SK-N-SH treated with all-trans-retinoic acid at 6 μM for 48 hours (cell line): ENCODE data around the gene LTV1.

ENCODE experiments used
- CREB5 ChIP-seq: fragments of 250-450 bp; sonication (Bioruptor Pico); IDR thresholded peaks from 2 replicates; pipeline ENCODE4 v1.5.1; 2020; ENCODE audit warnings: low read depth, mild to moderate bottlenecking, moderate library complexity
- OSR1 ChIP-seq: fragments of 250-450 bp; sonication (Bioruptor Pico); IDR thresholded peaks from 2 replicates; pipeline ENCODE4 v1.8.0; 2022; ENCODE audit warnings: moderate library complexity, mild to moderate bottlenecking, inconsistent platforms
- PATZ1 ChIP-seq: fragments of 250-450 bp; sonication (Bioruptor Pico); IDR thresholded peaks from 2 replicates; pipeline ENCODE4 v1.8.0; 2020; ENCODE audit warnings: mild to moderate bottlenecking, moderate library complexity, borderline replicate concordance
- POU6F1 ChIP-seq: fragments of 250-450 bp; sonication (Bioruptor Pico); IDR thresholded peaks from 2 replicates; pipeline ENCODE4 v1.8.0; 2021; ENCODE audit warnings: low read depth, mild to moderate bottlenecking, moderate library complexity, borderline replicate concordance
- SNAI2 ChIP-seq: fragments of 250-450 bp; sonication (Bioruptor Pico); IDR thresholded peaks from 2 replicates; pipeline ENCODE4 v1.5.0; 2020; ENCODE audit warnings: mild to moderate bottlenecking, moderate library complexity
- TCF4 ChIP-seq: fragments of 250-450 bp; sonication (Bioruptor Pico); IDR thresholded peaks from 2 replicates; pipeline ENCODE4 v1.8.0; 2021; ENCODE audit warnings: mild to moderate bottlenecking, moderate library complexity, borderline replicate concordance
- TOX ChIP-seq: fragments of 250-450 bp; sonication (Bioruptor Pico); IDR thresholded peaks from 2 replicates; pipeline ENCODE4 v1.8.0; 2021; ENCODE audit warnings: mild to moderate bottlenecking, moderate library complexity, borderline replicate concordance
- TSHZ2 ChIP-seq: fragments of 250-450 bp; sonication (Bioruptor Pico); IDR thresholded peaks from 2 replicates; pipeline ENCODE4 v1.5.0; 2020; ENCODE audit warnings: mild to moderate bottlenecking, moderate library complexity
- ZFP3 ChIP-seq: fragments of 250-450 bp; sonication (Bioruptor Pico); IDR thresholded peaks from 2 replicates; pipeline ENCODE4 v1.5.0; 2020; ENCODE audit warnings: mild to moderate bottlenecking, moderate library complexity

GRCh38 chr6:143864234-143864633 is 21.1 kb downstream of the LTV1 start, which contains the start of gene ZC2HC1B:
- TF ChIP-seq ZFP3 (no peak), TOX (CRISPR knock-in tag) (no peak), PATZ1 (CRISPR knock-in tag) (no peak), POU6F1 (CRISPR knock-in tag) (no peak), SNAI2 (CRISPR knock-in tag) (no peak), CREB5 (CRISPR knock-in tag) (no peak), TSHZ2 (CRISPR knock-in tag) (no peak), TCF4 (CRISPR knock-in tag) (no peak), OSR1 (CRISPR knock-in tag) (no peak)
